Epithelial cell of esophagus (primary cell): Measurements from ENCODE around the gene MYCL.
"Not testable (repeated sequence)": the region's sequence is repeated elsewhere in the genome, so short reads cannot be mapped to it uniquely, and the experiment has no call there.

Experiments
- DNase-seq: peaks from one replicate; pipeline ENCODE4 v3.0.0; 2010; ENCODE audit warnings: low read depth
- H3K4me3 ChIP-seq: 2 replicates; pipeline ENCODE4 v1.5.1; 2011; ENCODE audit warnings: mild to moderate bottlenecking, low read length, control low read depth
- CTCF ChIP-seq: IDR thresholded peaks from 2 replicates; pipeline ENCODE4 v1.5.1; 2011; ENCODE audit warnings: low read depth, mild to moderate bottlenecking, low read length, control low read depth, inconsistent platforms; ENCODE audit not compliant: insufficient read depth; ENCODE audit errors: missing control alignments

The MYCL gene

GRCh38 chr1:39915499-39916129 lies 13.9 kb upstream of the MYCL start:
- TF ChIP-seq CTCF, result no peak
- no peak for DNase-seq
- no peak overlapping the region for H3K4me3 ChIP-seq

GRCh38 chr1:39913136-39913535 lies 11.4 kb upstream of the MYCL start:
- H3K4me3 ChIP-seq, result not testable (repeated sequence)

GRCh38 chr1:39910263-39910662 lies 8.5 kb upstream of the MYCL start:
- DNase-seq, result no peak
- TF ChIP-seq CTCF, result no peak
- no peak overlapping the region for H3K4me3 ChIP-seq

More at GRCh38 chr1:39913136-39913535, 11.4 kb upstream of the MYCL start:
- DNase-seq, result not testable (repeated sequence)

- TF ChIP-seq CTCF, result no peak
- no peak for DNase-seq
- no peak overlapping the region for H3K4me3 ChIP-seq
These were observed 6.8 kb upstream of the MYCL start for GRCh38 chr1:39908534-39908933.

GRCh38 chr1:39907528-39908453 lies 6.1 kb upstream of the MYCL start:
- no peak for TF ChIP-seq CTCF
- no peak overlapping the region for H3K4me3 ChIP-seq
- DNase-seq, result no peak

GRCh38 chr1:39905172-39905571 lies 3.5 kb upstream of the MYCL start:
- DNase-seq, result peak; percentile 66
- no peak overlapping the region for H3K4me3 ChIP-seq
- TF ChIP-seq CTCF, result no peak

GRCh38 chr1:39902460-39902807 lies 717 bp upstream of the MYCL start:
- peak overlapping the region; percentile 61 for H3K4me3 ChIP-seq
- DNase-seq, result no peak

More at GRCh38 chr1:39902460-39902807, 717 bp upstream of the MYCL start:
- TF ChIP-seq CTCF, result no peak
